Subcutaneous adipose tissue (tissue), 4 donors: ENCODE results near the gene RASSF5. TPM values are rescaled to one million over a fixed set of nuclear protein-coding genes. Genes with fewer than 3 reads are reported as not detected.

Source experiments
- CTCF ChIP-seq: fragments of 450-650 bp; IDR thresholded peaks from one replicate; pipeline ENCODE4 v1.5.1; 2016; ENCODE audit warnings: low read depth, mild to moderate bottlenecking, control low read depth, antibody characterized with exemption, moderate library complexity
- total RNA-seq, 4 donors: library from RNA; depleted of rRNA; stranded (reverse); fragments of >200 nt; gene quantifications; one replicate each; pipeline ENCODE4 v1.1.0, GENCODE V29; 2016

The RASSF5 gene
- total RNA-seq, 4 donors from 2014 or later: 5.2 to 17.3 (median 9.0) TPM

- TF ChIP-seq CTCF: no peak
These were observed 52.3 kb downstream of the RASSF5 start for GRCh38 chr1:206559672-206559995.

- no peak for TF ChIP-seq CTCF
These were observed 52.8 kb downstream of the RASSF5 start for GRCh38 chr1:206560007-206560716.

GRCh38 chr1:206563367-206564207, 56.3 kb downstream of the RASSF5 start:
- no peak for TF ChIP-seq CTCF

- TF ChIP-seq CTCF: no peak
These were observed 58.7 kb downstream of the RASSF5 start for GRCh38 chr1:206565995-206566394.

- TF ChIP-seq CTCF: no peak
These were observed 59.7 kb downstream of the RASSF5 start for GRCh38 chr1:206566999-206567398.

GRCh38 chr1:206568256-206568655, 60.9 kb downstream of the RASSF5 start:
- no peak for TF ChIP-seq CTCF

- no peak for TF ChIP-seq CTCF
These were observed 61.5 kb downstream of the RASSF5 start for GRCh38 chr1:206568779-206569352.
